Heart left ventricle (tissue), 13 donors: ENCODE measurements around the gene ANKRD39.

Source experiments
- CTCF ChIP-seq, 12 donors: fragments of 200-600 bp; sonication (generic) in 4 of 12; IDR thresholded peaks; one replicate each; pipeline versions ENCODE4 v1.5.0 to v1.8.0; 2018 to 2022; ENCODE audit warnings: antibody characterized with exemption in 12 of 12, mild to moderate bottlenecking in 5 of 12
- POLR2A ChIP-seq, 2 donors: fragments of 450-650 bp; IDR thresholded peaks; one replicate each; pipeline ENCODE4 v1.6.1; 2017; ENCODE audit warnings: antibody characterized with exemption in 2 of 2, mild to moderate bottlenecking in 2 of 2, moderate library complexity in 2 of 2
- donor health status: ischemic (EF 13 %, LVEDD 7.1; RV severe dilation, severe dysfunction).
- donor health status: DM: no; HTN: yes; CAD: no.
- donor health status: DM: no; HTN: no; CAD: no.
- donor health status: ischemic (EF 25% LVEDD 6.9; RV normal size, moderate dysfunction).
- donor health status: ischemic (EF 25% LVEDD 5.7; RV mildly dilated, moderate dysfunction).
- donor health status: ischemic (EF 35%, LVEDD 5.7; RV mildly dilated, moderate dysfunction).
- donor health status: nonischemic (EF 11% LVEDD 7.7; RV severe dilation, severe dysfunction).
- donor health status: DM: yes; HTN: yes; CAD: no.
- donor health status: PGD.
- donor health status: ischemic (EF 29% LVEDD 5.4; RV normal size, mild dysfunction).
- donor health status: nonischemic (EF 23%, LVEDD 6.1; RV moderate dilation, normal function).

GRCh38 chr2:96866986-96867755 is 9.4 kb upstream of the ANKRD39 start:
- no peak for TF ChIP-seq CTCF (IDR thresholded peaks at IDR 0.05)
- no peak for TF ChIP-seq POLR2A (IDR thresholded peaks at IDR 0.05)
